GM18861 (cell line): ENCODE data around the gene CHKA.

Experiments
- ATAC-seq: cut with Tn5 transposase; IDR thresholded peaks from one replicate; pipeline ENCODE4 v1.9.1; 2021; ENCODE audit not compliant: unreplicated experiment

The CHKA gene

DNA sequence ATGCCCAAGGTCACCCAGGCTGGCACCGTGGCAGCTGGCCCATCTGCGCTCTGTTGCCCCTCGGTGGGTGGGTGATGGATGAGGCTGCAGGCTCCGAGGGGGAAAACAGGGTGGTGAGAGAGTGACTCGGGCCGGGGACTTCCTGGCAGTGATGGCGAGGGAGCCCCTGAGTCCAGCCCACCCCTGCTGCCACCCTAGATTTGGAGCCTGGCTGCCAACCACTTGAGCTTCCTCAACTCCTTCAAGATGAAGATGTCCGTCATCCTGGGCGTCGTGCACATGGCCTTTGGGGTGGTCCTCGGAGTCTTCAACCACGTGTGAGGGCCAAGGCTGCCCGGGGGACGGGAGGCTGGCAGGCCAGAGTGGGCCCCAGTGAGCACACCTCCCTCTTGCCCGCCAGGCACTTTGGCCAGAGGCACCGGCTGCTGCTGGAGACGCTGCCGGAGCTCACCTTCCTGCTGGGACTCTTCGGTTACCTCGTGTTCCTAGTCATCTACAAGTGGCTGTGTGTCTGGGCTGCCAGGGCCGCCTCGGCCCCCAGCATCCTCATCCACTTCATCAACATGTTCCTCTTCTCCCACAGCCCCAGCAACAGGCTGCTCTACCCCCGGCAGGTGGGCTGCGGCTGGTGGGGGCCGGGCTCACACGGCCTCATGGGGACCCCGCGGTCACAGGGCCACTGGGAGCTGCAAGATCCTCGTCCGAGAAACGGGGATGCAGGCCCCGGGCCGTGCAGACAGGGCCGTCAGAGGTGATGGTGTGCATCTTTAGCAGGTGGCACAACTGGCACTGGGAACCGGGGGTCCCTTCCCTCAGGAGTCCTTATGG lies 72.3 kb downstream of the CHKA start:
- ATAC-seq, result no peak

DNA sequence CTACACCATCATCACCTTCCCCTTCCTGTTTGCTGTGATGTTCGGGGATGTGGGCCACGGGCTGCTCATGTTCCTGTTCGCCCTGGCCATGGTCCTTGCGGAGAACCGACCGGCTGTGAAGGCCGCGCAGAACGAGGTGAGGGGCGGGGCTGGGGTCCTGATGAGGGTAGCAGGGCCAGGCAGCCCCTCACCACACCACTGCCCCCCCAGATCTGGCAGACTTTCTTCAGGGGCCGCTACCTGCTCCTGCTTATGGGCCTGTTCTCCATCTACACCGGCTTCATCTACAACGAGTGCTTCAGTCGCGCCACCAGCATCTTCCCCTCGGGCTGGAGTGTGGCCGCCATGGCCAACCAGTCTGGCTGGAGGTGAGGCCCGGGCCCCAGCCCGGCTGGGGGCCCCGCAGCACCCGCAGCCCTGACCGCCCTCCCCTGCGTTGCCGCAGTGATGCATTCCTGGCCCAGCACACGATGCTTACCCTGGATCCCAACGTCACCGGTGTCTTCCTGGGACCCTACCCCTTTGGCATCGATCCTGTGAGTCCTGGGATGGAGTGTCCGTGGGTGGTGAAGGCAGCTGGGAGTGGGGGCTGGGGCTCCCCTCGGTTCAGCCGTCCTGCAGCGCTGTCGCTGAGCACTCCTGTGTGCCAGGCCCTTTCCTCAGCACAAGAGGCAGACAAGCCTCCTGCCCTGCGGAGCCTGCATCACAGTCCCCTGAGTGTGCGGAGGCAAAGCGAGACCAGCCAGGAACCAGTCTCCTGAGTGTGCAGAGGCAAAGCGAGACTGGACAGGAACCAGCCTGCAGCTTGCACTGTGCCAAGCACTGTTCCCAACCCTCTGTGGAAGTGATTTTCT lies 73.5 kb downstream of the CHKA start:
- ATAC-seq, result no peak

DNA sequence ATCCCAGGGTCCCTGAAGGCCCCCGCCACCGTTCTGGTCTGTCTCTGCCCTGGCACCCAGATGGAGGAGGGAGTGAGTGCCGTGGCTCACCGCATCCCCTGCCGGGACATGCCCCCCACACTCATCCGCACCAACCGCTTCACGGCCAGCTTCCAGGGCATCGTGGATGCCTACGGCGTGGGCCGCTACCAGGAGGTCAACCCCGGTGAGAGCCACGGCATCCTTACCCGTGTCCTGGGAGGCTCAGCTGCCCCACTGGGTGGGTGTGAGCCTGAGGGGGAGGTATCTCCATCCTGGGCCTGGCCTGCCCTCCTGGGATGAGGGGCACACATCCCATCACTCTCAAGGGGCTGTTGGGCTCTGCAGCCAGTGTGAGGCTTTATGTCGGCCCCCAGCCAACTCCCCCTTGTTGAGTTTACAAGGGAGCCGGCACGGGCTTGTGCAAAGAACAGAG lies 76.3 kb downstream of the CHKA start:
- no peak for ATAC-seq

DNA sequence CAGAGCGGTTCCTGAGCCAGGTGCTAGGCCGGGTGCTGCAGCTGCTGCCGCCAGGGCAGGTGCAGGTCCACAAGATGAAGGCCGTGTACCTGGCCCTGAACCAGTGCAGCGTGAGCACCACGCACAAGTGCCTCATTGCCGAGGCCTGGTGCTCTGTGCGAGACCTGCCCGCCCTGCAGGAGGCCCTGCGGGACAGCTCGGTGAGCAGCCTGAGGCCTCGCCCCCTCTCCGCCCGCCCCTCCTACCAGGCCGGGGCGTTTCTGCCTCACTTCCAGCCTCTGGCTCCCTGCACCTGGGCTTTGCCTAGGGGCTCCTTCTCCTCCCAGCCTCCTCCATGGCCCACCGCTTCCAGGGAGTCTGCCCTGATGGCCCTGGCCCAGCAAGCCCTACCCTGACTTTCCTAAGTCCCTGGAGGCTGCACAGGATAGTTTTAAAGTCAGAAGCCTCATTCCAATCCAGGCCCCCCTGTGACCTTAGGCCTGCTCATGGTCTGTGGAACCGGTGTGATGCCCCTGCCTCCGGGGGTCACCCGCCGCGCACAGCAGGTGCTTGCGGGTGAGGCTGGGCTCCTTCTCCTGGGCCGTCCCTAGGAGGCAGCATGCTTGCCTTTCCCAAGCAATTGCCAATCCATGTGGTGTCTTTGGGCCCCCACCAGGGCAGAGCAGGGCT lies 76.9 kb downstream of the CHKA start:
- ATAC-seq, result no peak

DNA sequence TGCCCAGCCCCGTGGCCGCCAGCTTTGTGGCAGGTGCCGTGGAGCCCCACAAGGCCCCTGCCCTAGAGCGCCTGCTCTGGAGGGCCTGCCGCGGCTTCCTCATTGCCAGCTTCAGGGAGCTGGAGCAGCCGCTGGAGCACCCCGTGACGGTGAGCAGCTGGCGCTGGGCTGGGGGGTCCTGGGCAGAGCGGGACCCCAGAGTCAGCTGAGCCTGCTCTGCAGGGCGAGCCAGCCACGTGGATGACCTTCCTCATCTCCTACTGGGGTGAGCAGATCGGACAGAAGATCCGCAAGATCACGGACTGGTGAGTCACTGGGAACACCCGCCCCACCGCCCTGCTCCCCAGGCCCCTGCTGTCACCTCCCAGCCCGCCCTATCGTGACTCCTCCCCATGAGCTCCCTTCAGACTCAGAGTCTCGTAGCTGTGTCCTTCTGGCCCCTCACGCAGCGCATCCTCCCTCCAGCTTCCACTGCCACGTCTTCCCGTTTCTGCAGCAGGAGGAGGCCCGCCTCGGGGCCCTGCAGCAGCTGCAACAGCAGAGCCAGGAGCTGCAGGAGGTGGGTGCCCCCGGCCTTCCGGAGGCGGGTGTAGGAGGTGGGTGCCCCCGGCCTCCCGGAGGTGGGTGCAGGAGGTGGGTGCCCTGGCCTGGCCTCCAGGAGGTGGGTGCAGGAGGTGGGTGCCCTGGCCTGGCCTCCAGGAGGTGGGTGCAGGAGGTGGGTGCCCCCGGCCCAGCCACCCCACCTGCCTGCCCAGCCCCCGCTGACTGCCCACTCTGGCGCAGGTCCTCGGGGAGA lies 77.6 kb downstream of the CHKA start:
- ATAC-seq, result no peak

DNA sequence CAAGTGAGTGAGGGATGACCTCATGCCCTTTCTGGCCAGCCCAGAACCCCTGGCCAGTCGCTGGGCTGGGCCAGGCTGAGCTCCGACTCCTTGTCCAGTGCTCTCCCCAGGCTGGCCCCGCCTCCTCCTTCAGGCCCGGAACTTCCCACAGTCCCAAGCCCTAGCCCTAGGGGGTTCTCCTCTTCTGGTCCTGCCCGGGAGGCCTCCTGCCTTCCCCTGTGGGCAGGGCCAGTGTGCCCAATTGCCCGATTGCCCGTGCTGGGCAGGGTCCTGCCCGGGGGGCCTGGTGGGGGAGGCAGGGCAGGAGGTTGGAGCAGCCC lies 78.2 kb downstream of the CHKA start:
- no peak for ATAC-seq

DNA sequence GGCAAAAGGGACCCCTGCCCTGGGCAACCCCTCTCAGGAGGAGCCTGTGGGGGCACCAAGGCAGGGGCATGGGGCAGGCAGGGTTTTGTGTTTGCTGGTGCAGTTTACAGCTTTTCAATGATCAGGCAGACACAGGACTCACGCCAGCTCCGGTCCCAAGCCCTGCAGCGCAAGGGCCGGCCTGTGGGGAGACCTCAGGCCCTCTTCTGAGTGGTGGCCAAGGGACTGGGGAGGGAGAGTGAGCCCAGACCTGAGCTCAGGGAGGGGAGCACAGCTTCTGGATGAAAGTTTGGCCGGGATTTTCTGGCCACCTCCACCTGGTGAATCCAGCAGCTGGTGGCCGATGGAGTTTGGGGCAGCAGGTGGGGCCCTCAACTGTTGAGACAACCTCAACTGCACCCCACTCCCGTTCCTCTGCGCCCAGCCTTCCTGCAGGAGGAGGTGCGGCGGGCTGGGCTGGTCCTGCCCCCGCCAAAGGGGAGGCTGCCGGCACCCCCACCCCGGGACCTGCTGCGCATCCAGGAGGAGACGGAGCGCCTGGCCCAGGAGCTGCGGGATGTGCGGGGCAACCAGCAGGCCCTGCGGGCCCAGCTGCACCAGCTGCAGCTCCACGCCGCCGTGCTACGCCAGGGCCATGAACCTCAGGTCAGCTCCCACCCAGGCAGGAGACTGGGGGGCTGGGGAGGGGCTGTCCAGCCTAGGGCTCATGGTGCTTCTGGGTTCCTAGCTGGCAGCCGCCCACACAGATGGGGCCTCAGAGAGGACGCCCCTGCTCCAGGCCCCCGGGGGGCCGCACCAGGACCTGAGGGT lies 78.8 kb downstream of the CHKA start:
- no peak for ATAC-seq

DNA sequence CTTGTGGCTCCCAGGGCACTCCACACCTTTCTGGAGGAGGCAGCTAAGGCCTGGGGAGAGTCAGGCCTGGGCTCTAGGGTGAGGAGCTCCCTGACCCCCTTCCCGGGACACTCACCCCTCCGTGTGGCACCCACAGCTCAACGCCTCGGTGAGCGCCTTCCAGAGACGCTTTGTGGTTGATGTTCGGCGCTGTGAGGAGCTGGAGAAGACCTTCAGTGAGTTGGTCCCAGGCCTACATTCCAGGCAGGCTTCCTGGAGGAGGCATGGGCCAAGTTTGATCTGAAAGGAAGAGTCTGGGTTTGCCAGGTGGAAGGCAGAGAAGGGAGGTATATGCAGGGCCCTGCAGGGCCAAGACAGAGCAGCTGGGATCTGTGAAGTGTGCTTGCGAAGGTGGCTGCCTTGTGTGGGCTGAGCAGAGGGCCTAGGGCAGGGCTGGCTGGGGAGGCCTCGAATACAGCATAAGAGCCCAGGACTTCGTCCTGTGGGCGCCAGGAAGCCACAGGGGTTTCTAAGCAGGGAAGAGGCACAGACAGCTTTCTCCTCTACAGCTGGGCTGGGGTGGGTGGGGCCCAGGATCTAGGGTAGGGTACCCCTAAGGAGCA lies 79.5 kb downstream of the CHKA start:
- no peak for ATAC-seq

DNA sequence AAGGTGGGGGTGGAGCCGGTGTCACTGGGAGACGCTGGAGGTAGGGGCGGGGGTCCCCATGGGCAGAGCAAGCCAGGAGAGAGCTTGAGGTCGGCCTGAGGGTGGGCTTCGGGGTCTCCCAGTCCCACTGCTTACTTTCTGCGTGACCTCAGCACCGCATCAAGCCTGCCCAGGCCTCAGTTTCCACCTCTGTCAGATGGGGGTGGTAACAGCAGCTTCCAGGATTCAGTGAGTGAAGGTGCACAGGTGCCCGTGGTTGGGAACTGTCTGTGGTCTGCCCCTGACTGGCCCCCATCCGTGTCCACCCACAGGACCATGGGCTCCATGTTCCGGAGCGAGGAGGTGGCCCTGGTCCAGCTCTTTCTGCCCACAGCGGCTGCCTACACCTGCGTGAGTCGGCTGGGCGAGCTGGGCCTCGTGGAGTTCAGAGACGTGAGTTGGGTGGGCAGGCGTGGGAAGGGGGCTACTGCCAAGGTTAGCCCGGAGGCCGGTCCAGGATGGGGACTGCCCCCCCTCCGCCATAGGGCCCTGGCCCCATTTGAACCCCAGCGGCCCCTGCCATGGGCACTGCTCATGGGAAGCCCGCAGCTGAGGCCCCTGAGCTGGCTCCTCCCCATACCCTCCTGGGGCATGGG lies 80.1 kb downstream of the CHKA start:
- no peak for ATAC-seq

DNA sequence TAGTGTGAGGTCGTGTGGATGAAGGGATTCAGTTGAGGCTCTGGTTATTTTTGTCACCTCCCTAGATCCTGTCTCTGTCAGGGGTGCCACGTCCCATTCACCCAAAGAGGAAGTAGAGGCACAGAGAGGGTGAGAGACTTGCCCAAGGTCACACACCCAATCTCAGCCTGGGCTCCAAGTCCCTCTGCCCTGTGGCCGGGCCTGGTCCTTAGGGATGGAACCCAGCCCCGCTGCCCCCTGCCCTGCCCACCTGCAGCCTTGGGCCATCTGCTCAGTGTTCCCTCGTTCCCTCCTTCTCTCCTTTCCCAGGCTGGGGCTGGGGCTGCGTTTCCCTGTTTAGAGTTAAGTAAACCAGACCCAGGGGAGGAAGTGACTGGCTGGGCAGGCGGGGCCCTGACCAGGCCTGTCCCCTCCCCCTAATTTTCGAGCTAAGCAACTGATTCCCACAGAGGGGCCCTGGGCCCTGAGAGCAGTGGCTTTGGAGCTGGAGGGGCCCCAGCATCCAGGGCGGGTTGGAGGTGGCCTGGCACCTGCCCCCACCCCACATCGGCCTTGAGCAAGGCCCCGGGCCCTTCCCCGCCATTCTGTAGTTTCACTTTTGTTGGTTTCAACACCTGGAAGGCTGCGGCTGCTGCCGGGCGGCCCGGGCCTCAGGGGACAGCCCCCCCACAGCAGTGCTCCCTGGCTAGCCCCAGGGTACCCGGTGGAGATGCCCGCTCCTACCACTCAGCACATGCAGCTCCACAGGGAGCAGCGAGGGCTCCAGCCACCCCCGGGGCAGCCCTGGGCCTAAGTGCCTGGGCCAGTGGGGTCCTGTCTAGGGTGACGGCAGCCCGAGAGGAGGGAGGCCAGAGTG lies 80.9 kb downstream of the CHKA start:
- no peak for ATAC-seq

DNA sequence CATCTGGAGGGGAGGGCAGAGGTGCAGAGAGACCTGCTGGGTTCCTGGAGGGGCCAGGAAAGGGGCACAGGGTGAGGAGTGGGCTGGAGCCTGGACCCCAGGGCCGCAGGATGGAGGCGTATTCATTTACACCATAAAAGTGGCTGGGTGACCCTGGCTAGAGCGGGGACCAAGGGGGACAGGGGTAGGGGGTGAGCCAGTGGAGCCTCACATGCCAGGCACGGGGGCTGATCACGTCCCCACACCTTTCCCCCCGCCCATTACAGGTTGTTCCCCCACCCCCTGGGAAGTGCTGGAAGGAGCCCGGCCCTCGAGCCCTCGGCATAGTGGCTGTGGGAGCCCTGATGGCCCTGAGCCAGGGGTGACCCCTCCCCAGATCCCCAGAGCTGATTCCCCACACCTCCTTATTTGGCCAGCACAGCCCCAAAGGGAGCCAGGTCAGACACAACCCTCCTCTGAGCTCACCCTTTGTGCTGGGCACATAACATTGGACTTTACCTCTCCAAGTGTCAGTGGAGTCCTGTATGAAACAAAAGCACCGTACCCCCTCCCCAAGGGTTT lies 81.6 kb downstream of the CHKA start:
- no peak for ATAC-seq

DNA sequence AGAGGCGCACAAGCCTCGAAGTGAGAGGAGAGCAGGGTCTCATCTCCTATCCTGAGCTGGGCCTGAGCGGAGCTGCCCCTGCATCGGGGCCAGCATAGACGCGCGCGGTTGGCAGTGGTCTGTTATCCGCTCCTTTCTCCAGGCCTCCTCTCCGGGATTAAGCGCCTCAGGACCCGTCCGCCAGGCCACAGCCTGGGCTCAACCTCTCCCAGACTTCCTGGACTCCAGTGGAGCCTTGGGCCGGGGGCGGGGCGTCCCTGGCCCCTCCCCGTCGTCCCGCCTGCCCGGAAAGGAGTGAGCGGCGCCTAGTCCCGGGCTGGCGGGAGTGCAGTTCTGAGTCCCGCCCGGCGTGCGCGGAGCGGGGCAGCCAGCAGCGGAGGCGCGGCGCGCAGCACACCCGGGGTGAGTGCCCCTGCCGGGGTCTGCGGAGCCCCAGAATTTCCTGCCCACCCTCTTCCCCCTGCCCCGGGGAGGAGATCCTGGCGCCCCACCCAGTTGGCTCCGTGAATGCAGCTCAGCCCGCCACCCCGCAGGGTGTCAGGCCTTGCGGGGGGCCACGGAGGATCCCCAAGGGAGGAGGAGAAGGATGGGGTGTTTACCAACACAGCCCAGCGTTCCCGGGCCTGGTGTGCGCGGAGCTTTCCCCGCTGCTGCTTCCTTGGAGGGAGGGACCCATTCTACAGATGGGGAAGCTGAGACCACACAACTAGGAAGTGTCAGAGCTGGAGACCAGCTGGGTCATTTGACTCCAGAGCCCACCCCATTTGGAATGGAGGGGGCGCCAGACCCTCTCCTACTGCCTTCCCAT lies 82.3 kb downstream of the CHKA start, which contains the start of gene TCIRG1:
Gene TCIRG1, plus strand, starts transcription at position 308 of the 808 bp plus-strand sequence. CDS start 2,247 bp downstream, outside the sequence.
- peak; percentile 34 for ATAC-seq

DNA sequence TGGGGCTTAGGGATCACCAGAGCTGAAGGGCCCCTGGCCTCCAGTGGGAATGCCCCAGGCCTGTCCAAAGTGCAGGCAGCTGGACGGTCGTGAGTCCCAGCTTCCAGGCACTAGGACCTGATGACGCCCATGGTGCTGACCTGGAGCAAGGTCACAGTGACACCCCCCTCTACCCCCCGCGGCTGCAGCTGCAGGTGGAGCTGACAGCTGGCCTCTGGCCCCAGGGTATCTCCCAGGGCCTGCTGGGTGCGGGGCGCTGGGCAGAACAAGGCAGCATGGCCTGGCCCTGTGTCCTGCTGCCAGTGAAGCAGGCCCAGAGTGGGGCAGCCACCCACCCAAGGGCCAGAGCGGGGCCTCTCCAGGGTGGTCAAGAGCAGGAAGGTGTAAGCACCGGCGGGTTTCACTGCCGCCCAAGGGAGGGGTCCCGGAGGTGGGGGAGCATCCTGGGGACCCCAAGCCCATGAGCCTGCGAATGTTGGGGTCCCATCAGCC lies 82.9 kb downstream of the CHKA start:
- ATAC-seq, result no peak

DNA sequence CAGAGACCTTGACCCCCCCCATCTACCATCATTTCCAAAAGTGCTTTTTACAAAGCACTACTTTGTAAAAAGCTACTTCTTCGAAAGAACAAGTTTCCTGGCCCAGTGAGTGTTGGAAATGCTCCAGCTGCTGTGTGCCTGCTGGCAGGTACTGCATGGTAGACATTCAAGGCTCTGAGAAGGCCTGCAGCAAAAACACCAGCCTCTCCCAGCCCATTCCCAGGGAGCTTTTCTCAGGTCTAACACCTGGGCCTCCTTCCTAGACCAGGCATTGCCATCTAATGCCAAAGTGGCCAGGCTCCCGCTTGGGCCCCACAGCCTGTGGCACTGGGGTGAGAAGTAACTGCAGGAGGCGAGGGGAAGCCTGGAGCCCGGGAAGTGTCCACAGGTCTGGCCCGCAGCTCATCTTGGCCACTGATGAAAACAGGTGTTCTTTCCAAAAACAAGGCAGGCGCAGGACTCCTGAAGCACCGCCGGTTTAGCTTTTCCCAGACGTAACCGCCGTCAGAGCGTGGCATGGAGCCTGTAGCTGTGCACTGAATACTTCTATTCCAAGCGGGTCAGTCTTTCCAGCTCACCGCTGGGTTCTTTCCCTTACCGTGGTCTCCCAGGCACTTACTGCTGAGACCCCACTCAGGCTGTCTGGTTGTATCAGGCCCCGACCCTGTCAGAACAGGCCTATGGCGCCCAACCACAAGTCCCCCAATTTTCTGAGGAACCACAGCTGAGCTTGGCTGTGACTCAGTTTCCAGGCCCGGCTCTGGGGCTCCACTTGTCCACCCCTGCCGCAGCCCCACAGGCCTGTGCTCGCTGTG lies 83.6 kb downstream of the CHKA start:
- no peak for ATAC-seq

DNA sequence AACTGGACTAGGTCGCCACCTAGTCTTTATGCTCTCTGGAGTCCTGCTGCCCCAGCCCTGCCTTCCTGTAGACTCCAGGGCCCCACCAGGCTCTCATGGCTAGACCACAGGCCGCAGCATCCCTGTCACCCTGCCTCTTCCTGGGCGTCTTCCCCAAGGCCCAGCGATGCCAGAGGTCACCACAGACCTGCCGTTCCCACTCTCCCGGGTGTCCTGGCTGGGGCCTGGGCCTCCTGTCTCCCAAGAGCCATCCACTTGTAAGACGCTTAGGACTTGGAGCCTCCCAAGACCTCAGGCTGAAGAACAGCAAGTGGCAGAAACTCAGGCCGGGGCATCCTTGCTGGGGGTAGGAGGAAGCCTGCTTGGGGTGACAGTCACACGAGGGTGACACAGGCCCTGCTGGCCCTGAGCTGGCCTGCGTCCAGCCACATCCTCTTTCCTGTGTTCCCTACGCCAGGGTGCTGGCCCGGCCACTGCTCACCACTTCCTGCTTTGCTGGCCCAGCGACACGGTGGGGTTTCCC lies 84.4 kb downstream of the CHKA start:
- no peak for ATAC-seq
